ENCODE measurements around the gene TMEM183A.
A peak's percentile ranks its signal among the peaks of the same experiment; 100 is the strongest.

Gene TMEM183A

DNA sequence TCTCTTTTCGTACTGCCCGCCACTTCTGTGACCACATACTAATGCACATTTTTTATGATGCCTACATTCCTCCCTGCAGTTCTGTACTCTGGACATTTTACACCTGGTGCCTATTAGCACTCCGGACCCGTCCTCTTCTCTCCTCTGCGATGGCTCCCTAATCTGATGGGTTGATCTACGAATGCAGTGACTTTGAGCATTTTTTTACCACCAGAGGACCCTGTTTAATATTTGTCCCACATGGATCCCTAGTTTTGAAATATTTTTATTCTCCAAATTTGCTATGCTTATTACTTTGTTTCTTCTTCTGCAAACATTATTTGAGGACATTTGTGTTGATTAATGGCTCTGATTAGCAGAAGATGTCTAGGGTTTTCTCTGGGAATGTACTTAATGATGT, 24.3 kb downstream of the TMEM183A start:
- peaks cover 64% of the 10 kb centered on the region for H3K4me1 Mint-ChIP-seq
- H3K27ac Mint-ChIP-seq = peak overlapping the region; percentile 10 to 50 (median 28)
- TF ChIP-seq CTCF (IDR thresholded peaks at IDR 0.05; ENCODE audit: unreplicated experiment in 3 of 3) = peak in 2 of 3 experiments; percentile 24 to 42
- H3K27me3 Mint-ChIP-seq (ENCODE audit: low read depth) = peaks cover 14% of the 10 kb centered on the region
- no peaks in the 10 kb centered on the region for H3K9me3 Mint-ChIP-seq
- peak overlapping the region; percentile 1 to 7 (median 7) for H3K4me3 Mint-ChIP-seq
- no peaks in the 10 kb centered on the region for H3K36me3 Mint-ChIP-seq (ENCODE audit: low read depth)

GRCh38 chr1:203033287-203033686, 26.1 kb downstream of the TMEM183A start:
- H3K9me3 Mint-ChIP-seq = no peaks in the 10 kb centered on the region
- H3K36me3 Mint-ChIP-seq (ENCODE audit: low read depth) = no peaks in the 10 kb centered on the region
- no peak overlapping the region for H3K27ac Mint-ChIP-seq
- peaks cover 69% of the 10 kb centered on the region for H3K4me1 Mint-ChIP-seq
- H3K27me3 Mint-ChIP-seq (ENCODE audit: low read depth) = peaks cover 5% of the 10 kb centered on the region
- TF ChIP-seq CTCF (IDR thresholded peaks at IDR 0.05; ENCODE audit: unreplicated experiment in 3 of 3) = no peak
- no peak overlapping the region for H3K4me3 Mint-ChIP-seq

DNA sequence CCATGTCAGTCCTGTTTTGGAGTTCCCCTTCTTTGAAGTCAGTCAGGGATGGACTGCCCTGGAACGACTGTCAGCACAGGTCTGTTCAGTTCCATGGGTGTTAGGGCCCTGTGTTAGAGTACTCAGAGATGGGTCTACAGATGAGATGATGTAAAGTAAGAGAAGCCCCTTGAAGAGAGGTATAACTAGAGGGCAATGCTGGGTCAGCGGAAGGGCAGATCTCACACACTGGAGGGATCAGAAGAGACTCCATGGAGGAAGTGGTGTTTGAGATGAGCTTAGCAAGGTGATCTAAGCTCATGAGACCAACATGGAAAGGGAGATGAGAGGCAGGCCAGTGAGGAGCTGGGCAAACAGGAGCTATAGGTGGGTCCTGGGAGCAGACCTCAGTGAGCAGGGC, 26.7 kb downstream of the TMEM183A start:
- H3K9me3 Mint-ChIP-seq = no peaks in the 10 kb centered on the region
- H3K27me3 Mint-ChIP-seq (ENCODE audit: low read depth) = peaks cover 5% of the 10 kb centered on the region

GRCh38 chr1:203034422-203035110, 27.4 kb downstream of the TMEM183A start:
- Mint-ChIP-seq H3K4me3 (no peak overlapping the region), H3K4me1 (peaks cover 68% of the 10 kb centered on the region), H3K27ac (no peak overlapping the region), H3K36me3 (ENCODE audit: low read depth) (peaks cover 5% of the 10 kb centered on the region), H3K9me3 (no peaks in the 10 kb centered on the region), H3K27me3 (ENCODE audit: low read depth) (peaks cover 5% of the 10 kb centered on the region)
- TF ChIP-seq CTCF (IDR thresholded peaks at IDR 0.05; ENCODE audit: unreplicated experiment in 3 of 3) = no peak

More for the DNA sequence above, 26.7 kb downstream of the TMEM183A start:
- H3K4me1 Mint-ChIP-seq = peaks cover 67% of the 10 kb centered on the region
- H3K27ac Mint-ChIP-seq = no peak overlapping the region
- TF ChIP-seq CTCF (IDR thresholded peaks at IDR 0.05; ENCODE audit: unreplicated experiment in 3 of 3) = no peak
- no peaks in the 10 kb centered on the region for H3K36me3 Mint-ChIP-seq (ENCODE audit: low read depth)
- H3K4me3 Mint-ChIP-seq = no peak overlapping the region

- peaks cover 5% of the 10 kb centered on the region for H3K27me3 Mint-ChIP-seq (ENCODE audit: low read depth)
- H3K36me3 Mint-ChIP-seq (ENCODE audit: low read depth) = peaks cover 5% of the 10 kb centered on the region
- H3K4me1 Mint-ChIP-seq = peaks cover 75% of the 10 kb centered on the region
- peak overlapping the region in 2 of 3 experiments; percentile 59 to 78 for H3K27ac Mint-ChIP-seq
- no peaks in the 10 kb centered on the region for H3K9me3 Mint-ChIP-seq
- TF ChIP-seq CTCF (IDR thresholded peaks at IDR 0.05; ENCODE audit: unreplicated experiment in 3 of 3) = no peak
- H3K4me3 Mint-ChIP-seq = peak overlapping the region in 1 of 3 experiments; percentile 3
Measured at GRCh38 chr1:203035111-203036000, 28.2 kb downstream of the TMEM183A start.
